Measurements from ENCODE around the gene SARM1. TPM values are rescaled to one million over a fixed set of nuclear protein-coding genes. Genes with fewer than 3 reads are reported as not detected.
A peak's percentile ranks its signal among the peaks of the same experiment; 100 is the strongest.

The SARM1 gene
- total and polyA plus RNA-seq, 9 of the 15 experiments (the other 6 are each of a cell fraction or from before 2014, with no cell fraction given), result 0.04 to 0.55 (median 0.11) TPM; not detected in 2

GRCh38 chr17:28338056-28338768, 33.3 kb upstream of the SARM1 start:
- POLR2A ChIA-PET, result interaction anchor here (0.7 to 1.5 kb wide), 2 partner anchors 13 to 72 kb away, joined by 3 to 8 read pairs; no protein-coding TSS in a partner anchor
- H3K9ac ChIP-seq (ENCODE audit: insufficient read depth in 1 of 2, low read depth in 2 of 2, low read length in 2 of 2), result no peak overlapping the region

More at GRCh38 chr17:28338056-28338768, 33.3 kb upstream of the SARM1 start:
- Histone ChIP-seq H3K9me3 (replicated peaks; ENCODE audit: control insufficient read depth, insufficient read depth, low read depth, low read length) (no peaks in the 10 kb centered on the region), H3K4me3 (no peak overlapping the region), H4K20me1 (replicated peaks; ENCODE audit: control insufficient read depth, insufficient read depth, low read length) (peaks cover 14% of the 10 kb centered on the region), H3K36me3 (ENCODE audit: control insufficient read depth, insufficient read depth, low read length) (peaks cover 32% of the 10 kb centered on the region; the same call in 2 of the 3 replicates), H3K4me1 (replicated peaks in 1 of 2; ENCODE audit: control insufficient read depth in 2 of 2, insufficient read depth in 2 of 2, low read length in 2 of 2) (peaks cover 19 to 20% of the 10 kb centered on the region in 2 experiments; a peak in 4 of 5 replicates), H3K79me2 (ENCODE audit: control insufficient read depth, insufficient read depth, low read length) (peaks cover 33% of the 10 kb centered on the region), H3K27me3 (ENCODE audit: control insufficient read depth in 2 of 2, insufficient read depth in 2 of 2, low read length in 2 of 2) (no peaks in the 10 kb centered on the region), H3K4me2 (ENCODE audit: insufficient read depth, low read length) (no peak overlapping the region), H2AFZ (ENCODE audit: low read depth, low read length) (no peak overlapping the region), H3K9me1 (ENCODE audit: control insufficient read depth, insufficient read depth, low read length) (peaks cover 2% of the 10 kb centered on the region), H3K27ac (ENCODE audit: extremely low read depth, low read depth, low read length) (no peak overlapping the region)
- no peak for FAIRE-seq
- in situ Hi-C loops (cut with MboI), result no loop called here
- intact Hi-C loops (cut with micrococcal nuclease), result no loop called here
- no peak for DNase-seq (ENCODE audit: extremely low read depth in 1 of 4, low spot score in 3 of 4)
- CTCF ChIA-PET (ENCODE audit: low intra/inter-chr PET ratio), result interaction anchor here (0.6 kb wide), 1 partner anchor 22 kb away, joined by 3 read pairs; no protein-coding TSS in a partner anchor
- no peak for ATAC-seq
- no TSS peak for BruUV-seq (replicated peaks)
- TF ChIP-seq XRCC3 (IDR thresholded peaks at IDR 0.05) (no peak), CTCF (IDR thresholded peaks at IDR 0.05 in 2 of 3, conservative IDR thresholded peaks at IDR 0.05 in 1 of 3; ENCODE audit: insufficient read depth in 2 of 3, low read depth in 1 of 3, low read length in 3 of 3) (0 out of 6 replicates have a peak, but pooled peaks of 1 of the 3 experiments have one; percentile 6), ZFP91 (CRISPR knock-in tag; IDR thresholded peaks at IDR 0.05) (no peak), ZNF644 (tag; IDR thresholded peaks at IDR 0.05; ENCODE audit: low read depth) (no peak), THRB (CRISPR knock-in tag; conservative IDR thresholded peaks at IDR 0.05) (no peak)
- WGBS (ENCODE audit: insufficient coverage, low coverage, missing lambda C conversion rate), result 62% methylated on average over 5 of the region's 5 CpGs

All from K562 (cell line).